Neural cell (in vitro differentiated cells): ENCODE measurements around the gene MINAR1. TPM values are rescaled to one million over a fixed set of nuclear protein-coding genes. Genes with fewer than 3 reads are reported as not detected.

ENCODE experiments used
- H2AFZ ChIP-seq: fragments of 200-600, 300-800 bp; sonication (generic), shearing (Covaris generic); 2 replicates; pipeline ENCODE4 v1.6.0; 2014; ENCODE audit warnings: low read depth, mild to moderate bottlenecking, antibody characterized with exemption, low read length, moderate library complexity
- H3F3A ChIP-seq: fragments of 200-600 bp; shearing (Covaris generic); 2 replicates; pipeline ENCODE4 v1.6.1; 2016; ENCODE audit warnings: mild to moderate bottlenecking, moderate library complexity, mixed read lengths, antibody characterized with exemption, low read length; ENCODE audit not compliant: insufficient read depth, poor library complexity, severe bottlenecking
- H3K27ac ChIP-seq: fragments of 200-600, 300-800 bp; sonication (generic), shearing (Covaris generic); 2 replicates; pipeline ENCODE4 v1.5.1; 2014; ENCODE audit warnings: mild to moderate bottlenecking, low read length, moderate library complexity
- H3K27me3 ChIP-seq: fragments of 300-800, 200-600 bp; sonication (generic), shearing (Covaris generic); 2 replicates; pipeline ENCODE4 v1.6.0; 2014; ENCODE audit warnings: mild to moderate bottlenecking, low read depth, low read length, moderate library complexity; ENCODE audit not compliant: insufficient read depth
- H3K36me3 ChIP-seq: fragments of 300-800, 200-600 bp; sonication (generic), shearing (Covaris generic); 2 replicates; pipeline ENCODE4 v1.5.1; 2014; ENCODE audit warnings: mild to moderate bottlenecking, antibody characterized with exemption, low read length, moderate library complexity; ENCODE audit not compliant: insufficient read depth
- H3K4me2 ChIP-seq: fragments of 300-800, 200-600 bp; sonication (generic), shearing (Covaris generic); 2 replicates; pipeline ENCODE4 v1.6.0; 2014; ENCODE audit warnings: mild to moderate bottlenecking, low read length
- H3K4me3 ChIP-seq: fragments of 300-800, 200-600 bp; sonication (generic), shearing (Covaris generic); 2 replicates; pipeline ENCODE4 v1.5.1; 2014; ENCODE audit warnings: mild to moderate bottlenecking, low read length, moderate library complexity
- H3K79me2 ChIP-seq: fragments of 200-600 bp; shearing (Covaris generic); replicated peaks from 2 replicates; pipeline ENCODE4 v1.6.0; 2014; ENCODE audit warnings: mild to moderate bottlenecking, low read length, moderate library complexity; ENCODE audit not compliant: insufficient read depth
- H3K9ac ChIP-seq: fragments of 300-800, 200-600 bp; sonication (generic), shearing (Covaris generic); 2 replicates; pipeline ENCODE4 v1.6.1; 2016; ENCODE audit warnings: mild to moderate bottlenecking, low read length, mixed read lengths
- H3K9me2 ChIP-seq: fragments of 200-600 bp; shearing (Covaris generic); 2 replicates; pipeline ENCODE4 v1.6.1; 2016; ENCODE audit warnings: mild to moderate bottlenecking, low read length, mixed read lengths; ENCODE audit not compliant: insufficient read depth
- H3K9me3 ChIP-seq: fragments of 200-600, 300-800 bp; sonication (generic), shearing (Covaris generic); 2 replicates; pipeline ENCODE4 v1.6.1; 2016; ENCODE audit warnings: mild to moderate bottlenecking, mixed run types, low read length, moderate library complexity, mixed read lengths
- H4K20me1 ChIP-seq: fragments of 200-600 bp; shearing (Covaris generic); 2 replicates; pipeline ENCODE4 v1.6.1; 2016; ENCODE audit warnings: mild to moderate bottlenecking, mixed run types; ENCODE audit not compliant: insufficient read depth
- EP300 ChIP-seq: fragments of 450-650 bp; conservative IDR thresholded peaks from 2 replicates; pipeline ENCODE4 v1.6.1; 2014; ENCODE audit warnings: antibody characterized with exemption, mild to moderate bottlenecking, moderate library complexity; ENCODE audit not compliant: poor library complexity, severe bottlenecking
- EZH2 ChIP-seq: fragments of 200-600, 300-800 bp; shearing (Covaris generic), sonication (generic); IDR thresholded peaks from 2 replicates; pipeline ENCODE4 v1.6.1; 2014; ENCODE audit warnings: antibody characterized with exemption, low read length, borderline replicate concordance, mild to moderate bottlenecking; ENCODE audit not compliant: insufficient read depth, poor library complexity, severe bottlenecking
- MXI1 ChIP-seq: fragments of 450-650 bp; conservative IDR thresholded peaks from 2 replicates; pipeline ENCODE4 v1.6.1; 2014; ENCODE audit warnings: antibody characterized with exemption, mild to moderate bottlenecking; ENCODE audit not compliant: poor library complexity, severe bottlenecking
- POLR2AphosphoS5 ChIP-seq: IDR thresholded peaks from 2 replicates; pipeline ENCODE4 v1.6.1; 2012
- RAD21 ChIP-seq: fragments of 450-650 bp; conservative IDR thresholded peaks from 2 replicates; pipeline ENCODE4 v1.6.1; 2014; ENCODE audit warnings: antibody characterized with exemption, mild to moderate bottlenecking, moderate library complexity
- REST ChIP-seq: IDR thresholded peaks from 2 replicates; pipeline ENCODE4 v1.6.1; 2012; ENCODE audit warnings: borderline replicate concordance
- SMC3 ChIP-seq: fragments of 450-650 bp; conservative IDR thresholded peaks from 2 replicates; pipeline ENCODE4 v1.6.1; 2014; ENCODE audit warnings: antibody characterized with exemption, mild to moderate bottlenecking, moderate library complexity; ENCODE audit not compliant: poor library complexity
- TAF1 ChIP-seq: IDR thresholded peaks from 2 replicates; pipeline ENCODE4 v1.6.1; 2012; ENCODE audit warnings: low read depth
- polyA plus RNA-seq: library from polyadenylated mRNA; depleted of rRNA; stranded (reverse); fragments of >200 nt; gene quantifications from 2 replicates; pipeline ENCODE4 v1.2.3, GENCODE V29; 2014
- TF ChIP-seq, protein P1 (sequence below): fragments of 450-650 bp; IDR thresholded peaks from 2 replicates; pipeline ENCODE4 v1.5.1; 2014; ENCODE audit warnings: antibody characterized with exemption, mild to moderate bottlenecking, moderate library complexity; ENCODE audit not compliant: poor library complexity, severe bottlenecking

MINAR1 gene
- polyA plus RNA-seq, 1 donor from 2014 or later = 3.1 TPM

- no peaks in the 10 kb centered on the region for H3K36me3 ChIP-seq
- H2AFZ ChIP-seq = no peak overlapping the region
- no peaks in the 10 kb centered on the region for H3K9me2 ChIP-seq
- no peaks in the 10 kb centered on the region for H4K20me1 ChIP-seq
- no peaks in the 10 kb centered on the region for H3K27me3 ChIP-seq
- no peaks in the 10 kb centered on the region for H3K9me3 ChIP-seq
- H3F3A ChIP-seq = no peaks in the 10 kb centered on the region
- no peak overlapping the region for H3K9ac ChIP-seq
- H3K27ac ChIP-seq = no peak overlapping the region
- no peaks in the 10 kb centered on the region for H3K79me2 ChIP-seq
- no peak overlapping the region for H3K4me2 ChIP-seq
- TF ChIP-seq TAF1 = no peak
- TF ChIP-seq, protein P1, sequence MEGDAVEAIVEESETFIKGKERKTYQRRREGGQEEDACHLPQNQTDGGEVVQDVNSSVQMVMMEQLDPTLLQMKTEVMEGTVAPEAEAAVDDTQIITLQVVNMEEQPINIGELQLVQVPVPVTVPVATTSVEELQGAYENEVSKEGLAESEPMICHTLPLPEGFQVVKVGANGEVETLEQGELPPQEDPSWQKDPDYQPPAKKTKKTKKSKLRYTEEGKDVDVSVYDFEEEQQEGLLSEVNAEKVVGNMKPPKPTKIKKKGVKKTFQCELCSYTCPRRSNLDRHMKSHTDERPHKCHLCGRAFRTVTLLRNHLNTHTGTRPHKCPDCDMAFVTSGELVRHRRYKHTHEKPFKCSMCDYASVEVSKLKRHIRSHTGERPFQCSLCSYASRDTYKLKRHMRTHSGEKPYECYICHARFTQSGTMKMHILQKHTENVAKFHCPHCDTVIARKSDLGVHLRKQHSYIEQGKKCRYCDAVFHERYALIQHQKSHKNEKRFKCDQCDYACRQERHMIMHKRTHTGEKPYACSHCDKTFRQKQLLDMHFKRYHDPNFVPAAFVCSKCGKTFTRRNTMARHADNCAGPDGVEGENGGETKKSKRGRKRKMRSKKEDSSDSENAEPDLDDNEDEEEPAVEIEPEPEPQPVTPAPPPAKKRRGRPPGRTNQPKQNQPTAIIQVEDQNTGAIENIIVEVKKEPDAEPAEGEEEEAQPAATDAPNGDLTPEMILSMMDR = no peak
- no peak for TF ChIP-seq POLR2AphosphoS5
- TF ChIP-seq RAD21 = no peak
- no peak for TF ChIP-seq MXI1
- TF ChIP-seq SMC3 = no peak
- TF ChIP-seq EP300 = no peak
- no peak for TF ChIP-seq EZH2
- TF ChIP-seq REST = no peak
- H3K4me3 ChIP-seq = no peak overlapping the region
Observed at GRCh38 chr15:79458491-79458890, 26.4 kb downstream of the MINAR1 start.

DNA sequence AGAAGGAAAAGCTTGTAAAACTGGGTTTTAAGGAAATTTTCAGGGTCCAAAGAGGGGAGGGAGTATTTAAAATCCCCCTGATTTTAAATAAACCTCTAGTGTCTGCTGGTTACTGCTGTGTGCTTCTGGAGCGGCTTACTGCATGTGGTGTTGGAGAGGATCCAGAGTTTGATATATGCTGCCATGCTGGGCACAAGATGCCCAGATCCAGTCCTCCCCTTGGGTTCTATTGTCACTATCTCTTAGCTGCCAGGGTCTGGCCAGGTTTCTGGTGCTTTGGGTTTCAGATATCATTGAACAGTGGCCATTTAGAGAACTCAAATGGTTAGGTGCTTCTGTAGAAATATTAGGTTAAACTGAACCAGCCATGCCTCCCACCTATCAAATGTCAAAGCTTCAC, 27.5 kb downstream of the MINAR1 start:
- Histone ChIP-seq H3K79me2 (no peaks in the 10 kb centered on the region), H3K27me3 (no peaks in the 10 kb centered on the region), H3K4me3 (no peak overlapping the region), H2AFZ (no peak overlapping the region), H4K20me1 (no peaks in the 10 kb centered on the region), H3K4me2 (no peak overlapping the region), H3K27ac (no peak overlapping the region), H3K9me2 (no peaks in the 10 kb centered on the region), H3K9me3 (no peaks in the 10 kb centered on the region), H3K36me3 (no peaks in the 10 kb centered on the region), H3K9ac (no peak overlapping the region), H3F3A (no peaks in the 10 kb centered on the region)
- no peak for TF ChIP-seq MXI1
- no peak for TF ChIP-seq SMC3
- TF ChIP-seq EP300 = no peak
- TF ChIP-seq, protein P1 = no peak
- TF ChIP-seq EZH2 = no peak
- no peak for TF ChIP-seq REST
- no peak for TF ChIP-seq POLR2AphosphoS5
- TF ChIP-seq TAF1 = no peak
- no peak for TF ChIP-seq RAD21
